SU-DHL-6 (cell line): ENCODE results near the gene WSCD2.

Source experiments
- CTCF ChIP-seq: fragments of 200-600 bp; sonication (generic); IDR thresholded peaks from one replicate; pipeline ENCODE4 v1.5.1; 2017; ENCODE audit warnings: antibody characterized with exemption, mild to moderate bottlenecking, low read length, moderate library complexity; ENCODE audit not compliant: insufficient read depth, poor library complexity, severe bottlenecking
- EZH2phosphoT487 ChIP-seq: fragments of 200-600 bp; sonication (generic), shearing (Covaris generic); conservative IDR thresholded peaks from 2 replicates; pipeline ENCODE4 v1.6.1; 2018; ENCODE audit warnings: mild to moderate bottlenecking, antibody characterized with exemption, low read length, moderate library complexity, mixed read lengths

GRCh38 chr12:108269224-108269623, 140.1 kb downstream of the WSCD2 start:
- TF ChIP-seq CTCF (no peak), EZH2phosphoT487 (no peak)
